GM23338 (cell line): ENCODE data around the gene MAST4.

Source experiments
- EZH2 ChIP-seq: fragments of 200-600 bp; sonication (generic); IDR thresholded peaks from one replicate; pipeline ENCODE4 v1.8.0; 2017; ENCODE audit warnings: antibody characterized with exemption, mild to moderate bottlenecking, low read depth; ENCODE audit not compliant: unreplicated experiment
- POLR2AphosphoS5 ChIP-seq: IDR thresholded peaks from 2 replicates; pipeline ENCODE4 v1.6.1; 2016; ENCODE audit warnings: antibody characterized with exemption, low read depth
- STAT1 ChIP-seq: IDR thresholded peaks from one replicate; pipeline ENCODE4 v1.6.1; 2016; ENCODE audit warnings: antibody characterized with exemption; ENCODE audit not compliant: unreplicated experiment
- TF ChIP-seq, protein P1 (sequence below): IDR thresholded peaks from one replicate; pipeline ENCODE4 v1.6.1; 2018; ENCODE audit warnings: antibody characterized with exemption; ENCODE audit not compliant: unreplicated experiment
- TF ChIP-seq, protein P2 (sequence below), 2 experiments: fragments of 200-600 bp in 1 of 2; sonication (generic) in 1 of 2; conservative IDR thresholded peaks; 2 replicates each; pipeline versions ENCODE4 v1.5.1 to v1.6.1; 2016 to 2017; ENCODE audit warnings: antibody characterized with exemption in 2 of 2, low read depth in 2 of 2, mild to moderate bottlenecking in 2 of 2, moderate library complexity in 1 of 2

DNA sequence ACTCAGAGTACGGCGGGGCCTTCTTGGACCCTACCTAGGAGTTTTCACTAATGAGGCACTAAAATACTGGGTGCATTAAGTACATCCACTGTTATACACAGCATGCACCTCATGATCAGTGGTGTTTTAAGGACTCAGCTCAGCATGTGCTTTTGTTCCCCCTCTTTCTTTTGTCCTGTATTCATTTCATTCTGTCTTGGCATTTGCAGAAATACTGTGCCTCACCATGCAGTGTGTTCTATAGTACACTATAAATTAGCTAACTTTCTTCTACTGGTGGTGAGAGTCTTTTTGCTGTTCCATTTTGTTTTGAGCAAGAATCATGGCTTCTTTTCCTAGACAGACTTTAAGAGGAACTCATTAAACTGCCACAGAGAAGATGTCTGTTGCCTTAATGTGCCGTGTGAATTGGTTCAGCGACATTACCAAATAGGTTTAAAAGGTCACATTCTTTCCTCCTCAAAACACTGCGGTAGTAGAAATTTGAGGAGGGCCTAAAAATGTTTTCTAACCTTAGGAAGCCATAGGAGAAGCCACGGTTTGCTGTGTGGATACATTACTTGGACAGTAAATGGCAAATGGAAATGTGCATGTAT is 276.6 kb downstream of the MAST4 start:
- TF ChIP-seq, protein P1, sequence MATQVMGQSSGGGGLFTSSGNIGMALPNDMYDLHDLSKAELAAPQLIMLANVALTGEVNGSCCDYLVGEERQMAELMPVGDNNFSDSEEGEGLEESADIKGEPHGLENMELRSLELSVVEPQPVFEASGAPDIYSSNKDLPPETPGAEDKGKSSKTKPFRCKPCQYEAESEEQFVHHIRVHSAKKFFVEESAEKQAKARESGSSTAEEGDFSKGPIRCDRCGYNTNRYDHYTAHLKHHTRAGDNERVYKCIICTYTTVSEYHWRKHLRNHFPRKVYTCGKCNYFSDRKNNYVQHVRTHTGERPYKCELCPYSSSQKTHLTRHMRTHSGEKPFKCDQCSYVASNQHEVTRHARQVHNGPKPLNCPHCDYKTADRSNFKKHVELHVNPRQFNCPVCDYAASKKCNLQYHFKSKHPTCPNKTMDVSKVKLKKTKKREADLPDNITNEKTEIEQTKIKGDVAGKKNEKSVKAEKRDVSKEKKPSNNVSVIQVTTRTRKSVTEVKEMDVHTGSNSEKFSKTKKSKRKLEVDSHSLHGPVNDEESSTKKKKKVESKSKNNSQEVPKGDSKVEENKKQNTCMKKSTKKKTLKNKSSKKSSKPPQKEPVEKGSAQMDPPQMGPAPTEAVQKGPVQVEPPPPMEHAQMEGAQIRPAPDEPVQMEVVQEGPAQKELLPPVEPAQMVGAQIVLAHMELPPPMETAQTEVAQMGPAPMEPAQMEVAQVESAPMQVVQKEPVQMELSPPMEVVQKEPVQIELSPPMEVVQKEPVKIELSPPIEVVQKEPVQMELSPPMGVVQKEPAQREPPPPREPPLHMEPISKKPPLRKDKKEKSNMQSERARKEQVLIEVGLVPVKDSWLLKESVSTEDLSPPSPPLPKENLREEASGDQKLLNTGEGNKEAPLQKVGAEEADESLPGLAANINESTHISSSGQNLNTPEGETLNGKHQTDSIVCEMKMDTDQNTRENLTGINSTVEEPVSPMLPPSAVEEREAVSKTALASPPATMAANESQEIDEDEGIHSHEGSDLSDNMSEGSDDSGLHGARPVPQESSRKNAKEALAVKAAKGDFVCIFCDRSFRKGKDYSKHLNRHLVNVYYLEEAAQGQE: no peak
- TF ChIP-seq, protein P2, sequence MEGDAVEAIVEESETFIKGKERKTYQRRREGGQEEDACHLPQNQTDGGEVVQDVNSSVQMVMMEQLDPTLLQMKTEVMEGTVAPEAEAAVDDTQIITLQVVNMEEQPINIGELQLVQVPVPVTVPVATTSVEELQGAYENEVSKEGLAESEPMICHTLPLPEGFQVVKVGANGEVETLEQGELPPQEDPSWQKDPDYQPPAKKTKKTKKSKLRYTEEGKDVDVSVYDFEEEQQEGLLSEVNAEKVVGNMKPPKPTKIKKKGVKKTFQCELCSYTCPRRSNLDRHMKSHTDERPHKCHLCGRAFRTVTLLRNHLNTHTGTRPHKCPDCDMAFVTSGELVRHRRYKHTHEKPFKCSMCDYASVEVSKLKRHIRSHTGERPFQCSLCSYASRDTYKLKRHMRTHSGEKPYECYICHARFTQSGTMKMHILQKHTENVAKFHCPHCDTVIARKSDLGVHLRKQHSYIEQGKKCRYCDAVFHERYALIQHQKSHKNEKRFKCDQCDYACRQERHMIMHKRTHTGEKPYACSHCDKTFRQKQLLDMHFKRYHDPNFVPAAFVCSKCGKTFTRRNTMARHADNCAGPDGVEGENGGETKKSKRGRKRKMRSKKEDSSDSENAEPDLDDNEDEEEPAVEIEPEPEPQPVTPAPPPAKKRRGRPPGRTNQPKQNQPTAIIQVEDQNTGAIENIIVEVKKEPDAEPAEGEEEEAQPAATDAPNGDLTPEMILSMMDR (conservative IDR thresholded peaks at IDR 0.05; ENCODE audit: low read depth in 2 of 2): no peak
- TF ChIP-seq POLR2AphosphoS5 (no peak), EZH2 (no peak), STAT1 (no peak)
